ENCODE measurements around the gene ASCL1.

DNA sequence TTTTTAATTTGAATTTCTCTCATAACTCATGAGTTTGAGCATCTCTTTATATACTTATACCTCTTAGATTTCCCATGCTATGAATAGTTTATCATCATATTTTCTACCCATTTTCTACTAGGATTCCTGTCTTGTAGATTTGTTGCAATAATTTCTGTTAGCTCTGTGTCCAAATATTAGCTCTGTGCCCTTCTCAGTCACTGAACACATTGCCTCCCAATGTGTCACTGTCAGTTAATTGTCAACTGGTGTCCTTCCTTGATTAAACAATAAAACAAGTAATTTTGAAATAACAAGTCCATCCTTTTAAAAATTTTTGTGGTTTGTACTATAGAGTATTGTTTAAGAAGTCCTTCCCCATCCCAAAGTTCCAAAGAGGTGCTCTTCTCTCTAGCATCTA lies 36.2 kb upstream of the ASCL1 start:
- no peak for TF ChIP-seq CTCF (IDR thresholded peaks at IDR 0.05)
- no peak for TF ChIP-seq POLR2A (IDR thresholded peaks at IDR 0.05)

All from adrenal gland (tissue), 5 donors.